Measurements from ENCODE around the gene SBK3.

The SBK3 gene

DNA sequence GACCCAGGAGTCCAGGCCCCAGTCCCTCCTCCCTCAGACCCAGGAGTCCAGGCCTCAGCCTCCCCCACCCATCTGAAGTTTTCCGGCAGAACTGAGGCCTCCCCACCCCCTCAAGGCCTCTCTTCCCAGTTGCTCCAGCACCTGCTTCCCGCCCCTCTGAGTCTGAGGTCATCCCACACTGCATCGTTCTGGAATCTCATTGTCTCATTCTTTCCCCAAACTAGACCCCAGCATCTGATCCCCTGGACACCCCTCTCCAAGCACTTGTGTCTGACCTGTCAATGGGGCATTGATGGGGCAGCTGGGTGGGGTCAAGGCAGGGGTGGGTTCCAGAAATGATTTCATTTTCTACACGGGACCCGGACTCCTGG is 7.6 kb downstream of the SBK3 start:
- no peak for TF ChIP-seq GATA2 (IDR thresholded peaks at IDR 0.05; ENCODE audit: low read depth, low read length)
- no peak for TF ChIP-seq GATA3 (IDR thresholded peaks at IDR 0.05; ENCODE audit: low read depth, low read length)

DNA sequence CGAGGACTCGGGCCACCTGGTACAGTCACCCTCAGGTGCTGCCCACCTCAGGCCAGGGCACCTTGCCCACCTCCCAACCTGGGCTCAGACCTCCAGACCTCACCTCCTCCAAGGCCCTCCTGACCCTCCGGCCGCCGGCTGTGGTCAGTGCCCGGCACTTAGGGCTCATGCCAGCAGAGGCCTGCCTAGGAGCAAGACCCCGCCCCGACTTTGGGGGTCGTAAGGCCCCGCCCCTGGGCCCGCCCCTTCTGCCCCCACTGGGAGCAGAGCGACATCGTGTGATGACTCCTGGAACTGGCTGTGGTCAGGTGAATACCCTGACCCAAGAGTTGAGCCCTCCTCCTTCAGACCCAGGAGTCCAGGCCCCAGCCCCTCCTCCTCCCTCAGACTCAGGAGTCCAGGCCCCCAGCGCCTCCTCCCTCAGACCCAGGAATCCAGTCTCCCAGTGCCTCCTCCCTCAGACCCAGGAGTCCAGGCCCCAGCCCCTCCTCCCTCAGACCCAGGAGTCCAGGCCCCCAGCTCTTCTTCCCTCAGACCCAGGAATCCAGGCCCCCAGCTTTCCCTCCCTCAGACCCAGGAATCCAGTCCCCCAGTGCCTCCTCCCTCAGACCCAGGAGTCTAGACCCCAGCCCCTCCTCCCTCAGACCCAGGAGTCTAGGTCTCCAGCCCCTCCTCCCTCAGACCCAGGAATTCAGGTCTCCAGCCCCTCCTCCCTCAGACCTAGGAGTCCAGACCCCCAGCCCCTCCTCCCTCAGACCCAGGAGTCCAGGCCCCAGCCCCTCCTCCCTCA is 8.2 kb downstream of the SBK3 start, which contains the start of gene SBK2:
TSS of gene SBK2 (minus strand) at position 183 of the 790 bp plus-strand sequence. CDS start 839 bp downstream, outside the sequence.
- TF ChIP-seq GATA2 (IDR thresholded peaks at IDR 0.05; ENCODE audit: low read depth, low read length) (no peak), GATA3 (IDR thresholded peaks at IDR 0.05; ENCODE audit: low read depth, low read length) (no peak)

DNA sequence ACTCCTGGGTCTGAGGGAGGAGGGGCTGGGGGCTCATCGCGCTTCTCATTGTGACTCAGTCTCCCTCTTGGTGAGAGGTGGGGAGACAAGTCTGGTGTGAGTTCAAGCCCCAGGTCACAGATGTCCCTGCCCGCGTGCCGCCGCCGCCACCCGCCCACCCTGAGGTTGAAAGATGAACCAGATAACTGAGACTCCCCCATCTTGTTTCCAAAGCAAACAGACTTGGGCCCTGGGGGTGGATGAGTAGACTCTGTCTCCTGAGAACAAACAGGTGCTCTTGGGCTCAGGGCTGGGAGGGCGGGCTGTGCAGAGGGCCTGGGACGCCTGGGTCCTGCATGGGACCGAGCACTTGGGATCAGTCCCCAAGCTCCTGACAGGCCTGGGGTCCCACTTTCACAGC is 9.0 kb downstream of the SBK3 start:
- TF ChIP-seq GATA2 (IDR thresholded peaks at IDR 0.05; ENCODE audit: low read depth, low read length) (no peak), GATA3 (IDR thresholded peaks at IDR 0.05; ENCODE audit: low read depth, low read length) (no peak)

DNA sequence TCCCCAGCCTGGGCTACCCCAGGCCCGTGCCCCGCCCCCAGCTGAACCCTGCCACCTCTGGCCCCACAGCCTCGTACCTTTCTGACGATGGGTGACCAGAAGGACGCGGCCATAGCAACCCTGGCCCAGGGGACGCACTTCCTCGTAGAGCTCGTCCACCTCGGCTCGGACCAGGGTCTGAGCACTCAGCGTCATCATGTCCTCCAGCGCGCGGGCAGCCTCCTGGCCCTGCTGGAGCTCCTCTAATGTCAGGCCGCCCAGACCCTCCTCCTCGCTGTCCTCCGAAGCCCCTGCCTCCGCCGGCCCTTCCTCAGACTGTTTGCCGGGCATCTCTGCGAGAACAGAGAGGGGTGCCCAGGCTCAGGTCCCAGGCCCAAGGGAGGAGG is 9.4 kb downstream of the SBK3 start:
- TF ChIP-seq GATA3 (IDR thresholded peaks at IDR 0.05; ENCODE audit: low read depth, low read length) (no peak), GATA2 (IDR thresholded peaks at IDR 0.05; ENCODE audit: low read depth, low read length) (no peak)

DNA sequence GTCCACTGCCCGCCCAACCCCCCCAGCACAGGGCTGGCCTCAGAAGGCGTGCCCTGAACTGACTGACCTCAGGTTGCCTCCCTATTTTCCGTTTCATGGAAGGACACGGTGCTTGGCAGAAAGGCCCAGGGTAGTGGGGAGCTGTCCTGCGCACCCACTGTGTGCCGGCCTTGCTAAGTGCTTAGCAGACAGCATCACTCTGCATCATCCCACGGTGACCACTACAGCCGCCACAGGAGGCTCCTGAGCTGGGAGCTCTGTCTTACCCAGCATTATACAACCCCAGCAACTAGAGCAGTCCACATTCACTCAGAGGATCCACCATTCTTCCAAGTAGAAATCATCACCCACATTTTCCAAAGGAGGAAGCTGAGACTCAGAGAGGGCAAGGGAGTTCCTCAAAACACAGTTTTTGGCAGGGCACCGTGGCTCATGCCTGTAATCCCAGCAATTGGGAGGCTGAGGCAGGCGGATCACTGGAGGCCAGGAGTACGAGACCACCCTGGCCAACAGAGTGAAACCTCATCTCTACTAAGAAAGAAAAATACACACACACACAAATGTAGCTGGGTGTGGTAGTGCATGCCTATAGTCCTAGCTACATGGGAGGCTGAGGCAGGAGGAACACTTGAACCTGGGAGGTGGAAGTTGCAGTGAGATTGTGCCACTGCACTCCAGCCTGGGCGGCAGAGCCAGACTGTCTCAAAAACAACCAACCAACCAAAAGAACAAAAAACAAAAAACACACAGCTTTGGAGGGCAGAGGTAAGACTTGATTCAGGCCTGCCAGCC is 10.0 kb downstream of the SBK3 start:
- TF ChIP-seq GATA3 (IDR thresholded peaks at IDR 0.05; ENCODE audit: low read depth, low read length) (no peak), GATA2 (IDR thresholded peaks at IDR 0.05; ENCODE audit: low read depth, low read length) (no peak)

DNA sequence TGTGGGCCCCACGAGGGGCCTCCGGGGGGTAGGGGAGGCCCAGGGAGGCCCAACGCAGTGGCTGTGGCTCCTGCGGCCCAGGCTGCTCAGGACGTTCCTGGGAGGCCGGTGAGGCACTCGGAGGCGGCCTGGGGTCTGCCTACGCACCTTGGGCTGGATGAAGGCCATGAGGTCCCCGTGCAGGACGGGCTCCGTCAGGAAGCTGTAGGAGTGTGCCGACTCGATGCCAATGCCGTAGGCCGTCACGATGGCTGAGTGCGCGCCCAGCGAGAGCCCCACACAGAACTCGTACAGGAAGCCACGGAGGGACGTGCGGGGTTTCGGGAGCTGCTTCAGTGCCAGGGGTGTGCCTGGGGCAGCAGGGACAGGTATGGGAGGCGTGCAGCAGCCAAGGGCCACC is 14.3 kb downstream of the SBK3 start:
- no peak for TF ChIP-seq GATA3 (IDR thresholded peaks at IDR 0.05; ENCODE audit: low read depth, low read length)
- TF ChIP-seq GATA2 (IDR thresholded peaks at IDR 0.05; ENCODE audit: low read depth, low read length) = no peak

DNA sequence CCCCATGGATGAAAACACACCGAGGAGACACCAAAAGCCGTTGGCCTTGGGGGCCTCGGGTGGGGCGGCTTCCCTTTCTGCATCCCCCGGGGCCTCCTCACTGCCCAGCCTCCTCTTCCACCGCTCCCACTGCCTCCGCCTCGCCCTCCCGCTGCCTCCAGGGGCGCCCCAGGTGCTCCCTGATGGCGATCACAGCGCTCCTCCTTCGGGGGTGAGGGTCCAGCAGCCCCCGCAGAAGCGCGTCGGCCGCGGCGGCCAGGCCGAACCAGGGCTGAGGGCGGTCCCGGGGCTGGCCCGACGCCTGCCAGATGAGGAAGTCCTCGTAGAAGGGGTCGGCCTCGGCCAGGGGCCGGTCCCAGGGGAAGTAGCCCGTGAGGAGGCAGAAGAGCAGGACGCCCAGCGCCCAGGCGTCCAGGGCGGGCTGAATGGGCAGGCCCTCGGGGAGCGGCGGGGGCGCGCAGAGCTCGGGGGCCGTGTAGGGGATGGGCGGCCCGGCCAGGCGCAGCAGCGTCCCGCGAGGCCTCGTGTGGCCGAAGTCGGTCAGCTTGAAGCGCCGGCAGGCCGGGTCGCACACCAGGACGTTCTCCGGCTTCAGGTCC is 15.6 kb downstream of the SBK3 start:
- TF ChIP-seq GATA3 (IDR thresholded peaks at IDR 0.05; ENCODE audit: low read depth, low read length) (no peak), GATA2 (IDR thresholded peaks at IDR 0.05; ENCODE audit: low read depth, low read length) (no peak)

DNA sequence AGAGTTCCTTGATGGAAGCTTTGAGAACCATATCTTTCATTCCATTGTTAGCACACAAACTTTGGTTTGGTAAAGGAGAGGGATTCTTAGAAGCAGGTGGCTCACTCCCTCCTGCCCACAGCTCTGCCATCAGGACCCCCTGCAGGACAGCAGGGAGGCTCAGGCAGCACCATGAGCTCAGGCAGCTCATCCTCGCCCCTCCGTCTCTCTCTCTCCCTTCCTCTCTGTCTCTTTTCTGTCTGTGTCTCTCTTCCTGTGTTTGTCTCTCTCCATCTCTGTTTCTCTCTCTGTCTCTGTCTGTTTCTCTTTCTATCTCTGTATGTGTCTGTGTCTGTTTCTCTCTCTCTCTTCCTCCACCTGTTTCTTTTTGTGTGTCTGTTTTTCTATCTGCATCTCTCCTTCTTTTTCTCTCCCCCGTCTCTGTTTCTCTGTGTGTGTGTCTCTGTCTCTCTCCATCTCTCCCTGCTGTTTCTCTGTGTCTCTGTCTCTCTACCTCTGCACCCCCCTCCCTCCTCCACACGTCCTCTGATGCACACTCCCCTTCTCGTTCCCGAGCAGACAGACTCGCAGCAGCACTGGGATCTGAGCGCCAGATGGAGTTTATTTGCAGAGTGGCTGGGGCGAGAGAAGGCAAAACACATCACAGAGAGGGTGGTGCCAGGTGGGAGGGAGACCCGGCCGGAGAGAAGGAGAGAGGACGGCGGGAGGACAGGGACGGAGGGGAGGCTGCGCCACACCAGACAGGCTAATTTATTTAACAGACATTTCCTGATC is 17.1 kb downstream of the SBK3 start:
- TF ChIP-seq GATA3 (IDR thresholded peaks at IDR 0.05; ENCODE audit: low read depth, low read length) (no peak), GATA2 (IDR thresholded peaks at IDR 0.05; ENCODE audit: low read depth, low read length) (no peak)

DNA sequence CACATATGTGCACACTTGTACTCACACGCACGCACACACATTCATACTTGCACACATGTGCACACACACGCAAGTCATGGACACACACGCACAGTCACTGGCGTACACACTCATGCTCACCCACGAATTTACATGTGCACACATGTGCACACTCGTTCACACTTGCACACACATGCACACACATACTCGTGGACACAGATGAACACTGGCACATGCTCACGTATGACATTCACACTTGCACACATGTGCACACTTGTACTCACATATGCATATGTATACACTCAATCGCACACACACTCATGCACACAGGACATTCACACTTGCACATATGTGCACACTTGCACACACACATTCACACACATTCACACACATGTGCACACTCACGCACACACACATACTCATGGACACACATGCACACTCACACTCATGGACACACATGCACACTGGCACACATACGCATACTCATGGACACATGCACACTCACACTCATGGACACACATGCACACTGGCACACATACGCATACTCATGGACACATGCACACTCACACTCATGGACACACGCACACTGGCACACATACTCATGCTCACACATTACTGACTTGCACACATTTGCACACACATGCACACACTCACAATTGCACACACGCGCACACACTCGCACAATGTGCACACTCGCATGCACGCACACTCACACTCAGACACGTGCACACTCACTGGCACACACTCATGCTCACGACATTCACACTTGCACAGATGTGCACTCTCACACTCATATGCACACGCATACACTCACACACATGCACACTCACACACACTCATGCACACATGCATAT is 17.9 kb downstream of the SBK3 start:
- TF ChIP-seq GATA3 (IDR thresholded peaks at IDR 0.05; ENCODE audit: low read depth, low read length) = no peak
- no peak for TF ChIP-seq GATA2 (IDR thresholded peaks at IDR 0.05; ENCODE audit: low read depth, low read length)

DNA sequence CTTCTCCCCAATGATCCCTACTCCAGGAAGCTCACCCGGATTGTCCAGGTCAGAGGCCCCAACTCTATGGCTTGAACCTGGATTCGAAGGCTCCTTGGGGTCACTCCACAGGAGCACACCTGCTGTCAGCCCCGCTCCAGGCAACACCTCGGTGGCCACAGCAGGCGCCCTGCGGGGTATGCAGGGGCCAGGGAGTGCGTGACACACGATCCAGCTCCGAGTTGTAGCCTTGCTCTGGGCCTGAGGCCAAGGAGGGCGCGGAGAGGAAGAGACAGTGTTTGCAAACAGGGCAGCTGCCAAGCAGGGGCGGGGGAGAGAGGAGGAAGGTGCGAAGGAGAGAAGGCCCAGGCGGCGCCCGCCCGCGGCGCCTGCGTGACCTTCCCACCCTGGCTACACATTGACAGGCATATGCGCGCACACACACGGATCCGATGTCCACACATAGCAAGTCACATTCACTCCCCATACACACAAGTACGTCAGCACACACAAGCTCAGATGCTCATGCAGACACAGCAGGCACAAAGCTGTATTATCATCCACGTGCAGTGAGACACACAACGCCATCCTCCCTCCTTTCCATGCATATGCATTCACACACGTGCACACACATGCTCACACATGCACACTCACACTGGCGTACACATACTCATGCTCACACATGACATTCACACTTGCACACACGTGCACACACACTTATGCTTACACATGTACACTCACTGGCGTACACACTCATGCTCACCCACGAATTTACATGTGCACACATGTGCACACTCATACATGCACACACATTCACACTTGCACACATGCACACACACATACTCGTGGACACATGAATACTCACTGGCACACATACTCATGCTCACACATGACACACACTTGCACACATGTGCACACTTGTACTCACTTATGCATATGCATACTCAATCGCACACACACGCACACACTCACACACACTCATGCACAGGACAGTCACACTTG is 18.8 kb downstream of the SBK3 start:
- no peak for TF ChIP-seq GATA3 (IDR thresholded peaks at IDR 0.05; ENCODE audit: low read depth, low read length)
- no peak for TF ChIP-seq GATA2 (IDR thresholded peaks at IDR 0.05; ENCODE audit: low read depth, low read length)

DNA sequence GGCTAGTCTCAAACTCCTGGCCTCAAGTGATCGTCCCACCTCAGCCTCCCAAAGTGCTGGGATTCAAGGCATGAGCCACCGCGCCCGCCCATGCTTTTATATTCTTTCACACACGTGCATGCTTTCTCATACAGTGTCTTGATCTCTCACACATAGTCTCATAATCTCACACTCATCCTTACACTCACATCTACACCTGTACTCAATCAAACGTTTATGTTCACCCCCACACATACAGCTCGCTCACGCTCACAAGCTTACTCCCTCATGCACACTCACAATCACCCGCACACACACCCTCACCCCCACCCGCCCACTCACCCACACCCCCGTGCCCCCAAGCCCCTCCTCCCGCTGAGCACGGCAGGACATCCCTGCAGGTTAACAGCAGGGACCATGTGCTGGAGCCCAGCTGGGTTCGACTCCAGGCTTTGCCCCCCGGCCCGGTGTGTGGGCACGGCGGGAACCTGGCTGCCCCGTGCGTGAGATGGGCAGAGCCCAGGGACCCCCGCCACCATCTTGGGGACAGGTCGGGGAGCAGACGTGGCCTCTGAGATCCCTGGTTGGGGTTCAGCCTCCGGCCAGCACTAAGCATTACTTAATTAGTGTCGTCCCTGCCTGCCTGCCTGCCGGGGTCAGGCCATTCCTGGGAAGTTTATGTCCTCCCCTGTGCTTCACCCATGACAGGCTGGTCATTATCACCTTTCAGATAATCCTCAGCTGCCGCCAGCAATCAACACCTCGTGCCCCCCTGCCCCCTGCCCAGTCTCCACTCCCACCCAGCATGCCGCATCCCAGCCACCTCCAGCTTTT is 19.8 kb downstream of the SBK3 start:
- TF ChIP-seq GATA2 (IDR thresholded peaks at IDR 0.05; ENCODE audit: low read depth, low read length) (no peak), GATA3 (IDR thresholded peaks at IDR 0.05; ENCODE audit: low read depth, low read length) (no peak)
